K562 (cell line): Measurements from ENCODE around the gene ZNF358. TPM values are rescaled to one million over a fixed set of nuclear protein-coding genes. Genes with fewer than 3 reads are reported as not detected.

Experiments used
- COPS2 ChIP-seq: fragments of 450-650 bp; conservative IDR thresholded peaks from 2 replicates; pipeline ENCODE4 v1.6.1; 2016; ENCODE audit warnings: mild to moderate bottlenecking, moderate library complexity
- DNMT1 ChIP-seq: fragments of 450-650 bp; IDR thresholded peaks from 2 replicates; pipeline ENCODE4 v1.6.1; 2016; ENCODE audit warnings: antibody characterized with exemption, mild to moderate bottlenecking
- FOXP1 ChIP-seq: sonication (generic); formaldehyde crosslinking; IDR thresholded peaks from 2 replicates; pipeline ENCODE4 v1.8.0; 2022; ENCODE audit warnings: mild to moderate bottlenecking, missing genetic modification reagents
- GABPA ChIP-seq: fragments of 200-800 bp; sonication (Bioruptor generic); conservative IDR thresholded peaks from 2 replicates; pipeline ENCODE4 v1.6.1; 2016; ENCODE audit warnings: low read depth, missing genetic modification characterization, missing compliant biosample characterization
- GABPB2 ChIP-seq: fragments of 250-450 bp; sonication (Bioruptor Pico); conservative IDR thresholded peaks from 2 replicates; pipeline ENCODE4 v1.5.1; 2021; ENCODE audit warnings: mild to moderate bottlenecking
- HBP1 ChIP-seq: fragments of 450-650 bp; formaldehyde crosslinking; IDR thresholded peaks from 2 replicates; pipeline ENCODE4 v1.4.0; 2022; ENCODE audit warnings: missing genetic modification characterization
- HMGN3 ChIP-seq: IDR thresholded peaks from 2 replicates; pipeline ENCODE4 v1.6.1; 2011; ENCODE audit warnings: borderline replicate concordance, low read depth, mild to moderate bottlenecking, mixed read lengths, low read length; ENCODE audit not compliant: insufficient read length; ENCODE audit errors: extremely low read depth
- NR3C1 ChIP-seq: sonication (generic); formaldehyde crosslinking; IDR thresholded peaks from 2 replicates; pipeline ENCODE4 v1.8.1; 2022; ENCODE audit warnings: missing genetic modification reagents
- RBBP5 ChIP-seq: fragments of 200-600 bp; sonication (generic); IDR thresholded peaks from 2 replicates; pipeline ENCODE4 v1.6.1; 2012; ENCODE audit warnings: borderline replicate concordance, mild to moderate bottlenecking, low read length, control low read depth, inconsistent platforms; ENCODE audit not compliant: insufficient read depth, poor library complexity, severe bottlenecking
- RFX5 ChIP-seq: IDR thresholded peaks from 2 replicates; pipeline ENCODE4 v1.6.1; 2011; ENCODE audit warnings: low read depth, mild to moderate bottlenecking, improper control_type of control experiment, low read length
- SRSF7 ChIP-seq: fragments of 200-400 bp; formaldehyde crosslinking; optimal IDR thresholded peaks from 2 replicates; pipeline ENCODE3; 2017; ENCODE audit warnings: mild to moderate bottlenecking, low read depth, low read length
- SUPT5H ChIP-seq: fragments of 450-650 bp; IDR thresholded peaks from 2 replicates; pipeline ENCODE4 v1.6.1; 2016
- TEAD1 ChIP-seq, 2 experiments: fragments of 450-650 bp in 1 of 2; sonication (generic) in 1 of 2; formaldehyde crosslinking; IDR thresholded peaks; 2 replicates each; pipeline versions ENCODE4 v1.4.0 to v1.8.0; 2020 to 2022; ENCODE audit warnings: mild to moderate bottlenecking in 2 of 2, missing genetic modification reagents in 1 of 2
- ZBTB40 ChIP-seq, 2 experiments: fragments of 450-650 bp in 1 of 2; sonication (generic) in 1 of 2; formaldehyde crosslinking in 1 of 2; IDR thresholded peaks; 2 replicates each; pipeline versions ENCODE4 v1.7.1 to v1.9.0; 2016 to 2022; ENCODE audit warnings: inconsistent platforms in 1 of 2, mild to moderate bottlenecking in 1 of 2, missing genetic modification reagents in 1 of 2
- ZNF175 ChIP-seq: fragments of 200-800 bp; sonication (Bioruptor generic); IDR thresholded peaks from 2 replicates; pipeline ENCODE4 v1.6.1; 2016; ENCODE audit warnings: low read depth, mild to moderate bottlenecking, missing genetic modification characterization, missing compliant biosample characterization
- ZNF3 ChIP-seq: fragments of 250-450 bp; sonication (Bioruptor Pico); IDR thresholded peaks from 2 replicates; pipeline ENCODE4 v1.5.0; 2021; ENCODE audit warnings: mild to moderate bottlenecking, moderate library complexity
- polyA plus RNA-seq, 8 experiments: library from polyadenylated mRNA; depleted of rRNA in 4 of 8; stranded (reverse) in 5 of 8; unstranded in 3 of 8; fragments of >200 nt; fragmentation: Nextera tagmentation in 2 of 8; fragmentation: Illumina TruSeq in 1 of 8; extraction: Ambion mirVana in 2 of 8; extraction: Trizol in 1 of 8; gene quantifications; 2 replicates each; pipeline versions ENCODE4 v1.2.1 to v1.2.3, GENCODE V29; 2011 to 2014; ENCODE audit warnings: inconsistent platforms in 1 of 8, missing spikeins in 1 of 8
- total RNA-seq, 7 experiments: library from RNA; depleted of rRNA in 6 of 7; stranded (reverse); fragments of >200 nt in 6 of 7; fragmentation: Illumina TruSeq in 2 of 7; extraction: Trizol in 2 of 7; gene quantifications; 2 replicates each; pipeline versions ENCODE4 v1.2.1 to v1.2.3, GENCODE V29; 2011 to 2021; ENCODE audit warnings: low replicate concordance in 1 of 7

ZNF358 gene
- total and polyA plus RNA-seq, 9 of the 15 experiments (the other 6 are each of a cell fraction or from before 2014, with no cell fraction given), result 0.04 to 17.2 (median 4.9) TPM

- TF ChIP-seq ZBTB40 (IDR thresholded peaks at IDR 0.05) (0 out of 2 replicates have a peak, but pooled peaks have one; percentile 18), ZBTB40 (CRISPR knock-in tag; IDR thresholded peaks at IDR 0.05) (0 out of 2 replicates have a peak, but pooled peaks have one; percentile 29), GABPA (tag) (no peak), NR3C1 (peak; percentile 66), TEAD1 (CRISPR knock-in tag; IDR thresholded peaks at IDR 0.05) (peak in 1 of 2 experiments; percentile 62; a peak in 1 of 4 replicates), COPS2 (no peak), DNMT1 (no peak), ZNF3 (CRISPR knock-in tag) (no peak), SRSF7 (no peak), FOXP1 (CRISPR knock-in tag) (peak; percentile 56; the same call in 1 of the 2 replicates), ZNF175 (CRISPR knock-in tag) (no peak), HBP1 (CRISPR knock-in tag) (no peak), GABPB2 (CRISPR knock-in tag) (no peak), RBBP5 (no peak), SUPT5H (no peak), RFX5 (no peak), HMGN3 (no peak)
These were observed 6.3 kb upstream of the ZNF358 start (continued) for GRCh38 chr19:7509625-7510024.
